GM13976 (cell line): ENCODE data around the gene PRR16.

ENCODE experiments used
- DNase-seq: peaks from one replicate; pipeline ENCODE4 v3.0.0; 2012; ENCODE audit warnings: low spot score
- in situ Hi-C: fragments of 300-500 bp; cut with MboI; formaldehyde crosslinking; loops from one replicate; pipeline ENCODE4 v1.12.0; 2022; ENCODE audit warnings: low sequenced_read_pairs, mixed read lengths, inconsistent platforms; ENCODE audit not compliant: unreplicated experiment
- TF ChIP-seq, protein P1 (sequence below): IDR thresholded peaks from 2 replicates; pipeline ENCODE4 v1.5.1; 2012; ENCODE audit warnings: borderline replicate concordance, mild to moderate bottlenecking; ENCODE audit not compliant: insufficient read depth; ENCODE audit errors: extremely low read depth, missing control alignments, control extremely low read depth

The PRR16 gene

DNA sequence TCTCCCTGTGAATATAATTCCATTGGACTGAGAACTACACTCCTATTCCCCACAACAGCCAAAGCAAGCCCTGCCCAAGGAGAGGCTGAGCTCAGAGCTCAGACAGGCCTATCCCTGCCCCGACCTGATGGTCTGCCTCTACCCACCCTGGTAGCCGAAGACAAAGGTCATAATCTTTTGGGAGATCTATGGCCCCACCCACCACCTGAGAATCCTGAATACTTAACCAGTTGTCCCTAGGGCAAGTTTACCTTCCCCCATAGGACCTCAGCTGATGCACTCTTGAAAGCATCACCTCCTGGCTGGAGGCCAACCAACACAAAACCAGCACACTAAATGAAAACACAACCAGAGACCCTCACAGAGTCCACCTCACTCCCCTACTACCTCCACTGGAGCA lies 167.5 kb downstream of the PRR16 start:
- TF ChIP-seq, protein P1, sequence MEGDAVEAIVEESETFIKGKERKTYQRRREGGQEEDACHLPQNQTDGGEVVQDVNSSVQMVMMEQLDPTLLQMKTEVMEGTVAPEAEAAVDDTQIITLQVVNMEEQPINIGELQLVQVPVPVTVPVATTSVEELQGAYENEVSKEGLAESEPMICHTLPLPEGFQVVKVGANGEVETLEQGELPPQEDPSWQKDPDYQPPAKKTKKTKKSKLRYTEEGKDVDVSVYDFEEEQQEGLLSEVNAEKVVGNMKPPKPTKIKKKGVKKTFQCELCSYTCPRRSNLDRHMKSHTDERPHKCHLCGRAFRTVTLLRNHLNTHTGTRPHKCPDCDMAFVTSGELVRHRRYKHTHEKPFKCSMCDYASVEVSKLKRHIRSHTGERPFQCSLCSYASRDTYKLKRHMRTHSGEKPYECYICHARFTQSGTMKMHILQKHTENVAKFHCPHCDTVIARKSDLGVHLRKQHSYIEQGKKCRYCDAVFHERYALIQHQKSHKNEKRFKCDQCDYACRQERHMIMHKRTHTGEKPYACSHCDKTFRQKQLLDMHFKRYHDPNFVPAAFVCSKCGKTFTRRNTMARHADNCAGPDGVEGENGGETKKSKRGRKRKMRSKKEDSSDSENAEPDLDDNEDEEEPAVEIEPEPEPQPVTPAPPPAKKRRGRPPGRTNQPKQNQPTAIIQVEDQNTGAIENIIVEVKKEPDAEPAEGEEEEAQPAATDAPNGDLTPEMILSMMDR: no peak
- no peak for DNase-seq
- in situ Hi-C loops: no loop called here

DNA sequence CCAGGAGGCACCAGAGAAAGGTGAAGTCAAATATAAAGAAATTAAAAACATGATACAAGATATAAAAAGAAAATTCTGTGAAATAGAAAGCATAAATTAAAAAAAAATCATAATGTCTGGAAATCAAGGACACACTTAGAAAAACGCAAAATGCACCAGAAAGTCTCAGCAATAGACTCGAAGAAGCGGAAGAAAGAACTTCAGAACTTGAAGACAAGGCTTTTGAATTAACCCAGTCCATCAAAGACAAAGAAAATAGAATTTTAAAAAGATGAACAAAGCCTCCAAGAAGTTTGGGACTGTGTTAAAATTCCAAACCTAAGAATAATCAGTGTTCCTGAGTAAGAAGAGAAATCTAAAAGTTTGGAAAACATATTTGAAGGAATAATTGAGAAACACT lies 168.3 kb downstream of the PRR16 start:
- in situ Hi-C loops: no loop called here
- TF ChIP-seq, protein P1: no peak
- DNase-seq: no peak

DNA sequence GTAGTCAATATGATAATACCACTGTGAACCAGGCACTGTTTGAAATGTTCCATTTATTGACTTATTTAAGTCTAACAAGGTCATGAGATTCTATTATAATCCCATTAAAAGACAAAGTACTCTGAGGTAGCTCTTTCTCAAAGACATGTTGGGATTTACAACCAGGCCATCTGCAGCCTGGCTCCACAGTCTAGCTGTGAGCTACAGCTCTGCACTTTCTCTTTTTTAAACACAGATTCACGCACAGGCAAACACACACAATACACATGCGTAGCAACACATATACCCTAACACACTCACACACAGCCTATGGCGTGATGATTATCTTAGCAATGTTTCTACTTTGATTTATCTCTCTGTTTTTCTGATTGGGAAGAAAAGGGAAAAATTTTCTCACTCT lies 174.3 kb downstream of the PRR16 start:
- no peak for DNase-seq
- TF ChIP-seq, protein P1: no peak
- in situ Hi-C loops: no loop called here

DNA sequence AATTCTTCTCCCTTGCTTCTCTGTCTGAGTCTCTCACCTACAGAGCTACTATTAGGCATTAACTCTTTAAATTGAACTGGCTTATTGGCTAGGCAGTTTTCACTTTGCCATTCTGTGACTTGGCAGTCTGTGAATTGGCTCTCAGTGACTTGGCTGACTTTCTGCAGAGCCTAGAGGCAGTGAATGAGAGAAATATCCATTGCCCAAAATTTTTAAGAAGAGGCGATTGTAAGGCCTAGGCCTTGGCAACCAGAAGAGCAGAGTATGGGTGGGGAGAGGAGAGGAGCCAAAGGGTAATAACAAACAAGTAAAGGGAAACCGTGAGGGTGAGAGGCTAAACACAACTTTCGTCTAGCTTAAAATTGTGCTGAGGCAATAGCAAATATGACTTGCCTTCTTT lies 176.7 kb downstream of the PRR16 start:
- DNase-seq: no peak
- in situ Hi-C loops: no loop called here
- TF ChIP-seq, protein P1: no peak

DNA sequence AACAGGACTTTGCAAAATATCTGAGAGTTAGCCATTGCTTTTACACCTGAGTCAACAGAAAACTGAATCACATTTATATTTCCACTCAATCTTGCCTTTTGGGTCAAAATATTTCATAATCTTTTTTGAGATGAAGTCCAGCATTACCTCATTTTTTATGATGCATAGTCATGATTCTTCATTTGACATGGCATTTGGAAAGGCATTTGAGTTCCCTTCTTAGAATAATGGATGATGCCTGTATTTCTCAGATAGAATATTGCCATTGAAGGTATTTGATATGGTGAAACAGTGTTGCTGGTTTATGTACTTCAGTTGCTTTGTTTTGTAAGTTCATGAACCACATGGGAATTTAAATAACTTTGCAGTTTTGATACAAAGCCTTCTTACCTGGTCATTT lies 180.4 kb downstream of the PRR16 start:
- in situ Hi-C loops: no loop called here
- no peak for DNase-seq
- TF ChIP-seq, protein P1: no peak

DNA sequence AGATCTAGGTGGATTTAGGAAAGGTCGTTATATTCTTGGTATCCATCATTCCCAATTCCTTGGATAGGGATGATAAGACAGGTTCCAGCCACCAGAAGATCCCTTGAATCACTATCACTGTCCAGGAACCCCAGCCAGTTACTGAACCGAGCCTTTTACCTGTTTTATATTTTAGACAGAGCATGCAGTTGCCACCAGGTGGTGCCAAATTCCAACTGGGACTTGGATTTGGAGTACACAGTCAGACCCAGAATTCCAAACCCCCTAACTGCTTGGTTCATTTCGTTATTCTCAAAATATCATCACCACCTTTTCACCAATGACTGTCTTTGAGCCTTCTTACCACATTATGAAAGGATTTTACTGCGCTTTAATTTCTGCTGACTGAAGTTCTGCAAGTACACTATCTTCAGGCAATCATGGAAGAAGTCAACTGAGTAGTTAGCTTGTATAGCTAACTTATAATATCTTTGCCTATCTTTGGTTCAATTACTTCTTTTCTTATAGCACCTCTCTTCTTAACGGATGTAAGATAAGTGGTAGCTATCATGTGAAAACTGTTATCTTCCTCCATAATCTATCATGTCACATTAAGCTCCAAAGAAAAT lies 191.8 kb downstream of the PRR16 start:
- TF ChIP-seq, protein P1: peak; percentile 55
- DNase-seq: no peak
- in situ Hi-C loops: no loop called here
